ENCODE results near the gene MBD1. TPM values are rescaled to one million over a fixed set of nuclear protein-coding genes. Genes with fewer than 3 reads are reported as not detected.
"Not testable (repeated sequence)": the region's sequence is repeated elsewhere in the genome, so short reads cannot be mapped to it uniquely, and the experiment has no call there.

The MBD1 gene
- total RNA-seq, 4 donors from 2014 or later = 113 to 140 (median 122) TPM

DNA sequence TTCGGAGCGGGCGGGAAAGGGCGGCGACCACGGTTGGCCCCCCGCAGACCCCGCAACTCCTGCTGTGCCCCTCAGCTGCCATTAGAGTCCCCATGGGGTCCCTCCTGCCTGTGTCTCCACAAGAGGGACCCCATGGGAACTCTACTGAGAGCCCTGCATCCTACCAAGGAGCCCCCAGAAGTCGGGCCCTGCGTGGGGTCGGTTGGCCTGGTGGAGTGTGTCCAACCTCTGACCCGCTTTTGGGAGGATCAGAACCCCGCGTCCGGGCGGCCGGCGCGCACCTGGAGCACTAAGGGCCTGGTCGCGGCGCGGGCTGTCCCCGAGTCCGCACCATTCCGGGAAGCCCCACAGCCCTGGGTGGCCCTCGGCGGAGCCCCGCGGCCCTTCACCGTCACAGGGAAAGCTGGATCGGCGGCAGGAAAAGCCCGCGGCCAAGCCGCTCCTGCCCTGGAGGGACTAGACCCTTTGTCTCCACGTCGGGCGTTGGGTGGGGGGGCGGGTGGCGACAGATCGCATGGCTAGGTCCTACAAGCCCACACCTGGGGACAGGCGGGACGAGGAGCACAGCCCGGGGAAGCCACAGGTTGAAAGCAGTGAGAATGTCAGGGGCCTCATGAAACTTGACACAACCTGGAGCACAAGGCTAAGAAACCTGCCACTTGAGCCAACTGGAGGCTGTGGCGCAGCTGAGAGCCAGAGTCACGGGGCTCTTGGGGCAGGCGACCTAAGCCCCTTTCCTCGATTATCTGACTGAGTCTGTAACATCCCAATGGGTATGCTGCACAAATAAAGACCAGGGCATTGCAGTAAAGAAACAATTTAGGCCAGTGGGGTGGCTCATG is 17.3 kb upstream of the MBD1 start:
- 16 to 26% methylated on average over 37 to 42 of the region's 49 CpGs for WGBS, 2 donors
- intact Hi-C loops (cut with DNase I; ENCODE audit: low total_unique reads) = no loop called here
- no peak for DNase-seq (ENCODE audit: low spot score in 2 of 2)
- peak overlapping the region; percentile 12 for H3K4me3 ChIP-seq (ENCODE audit: low read depth, poor library complexity, severe bottlenecking)
- no peak for TF ChIP-seq POLR2A (IDR thresholded peaks at IDR 0.05)
- TF ChIP-seq, protein P1, sequence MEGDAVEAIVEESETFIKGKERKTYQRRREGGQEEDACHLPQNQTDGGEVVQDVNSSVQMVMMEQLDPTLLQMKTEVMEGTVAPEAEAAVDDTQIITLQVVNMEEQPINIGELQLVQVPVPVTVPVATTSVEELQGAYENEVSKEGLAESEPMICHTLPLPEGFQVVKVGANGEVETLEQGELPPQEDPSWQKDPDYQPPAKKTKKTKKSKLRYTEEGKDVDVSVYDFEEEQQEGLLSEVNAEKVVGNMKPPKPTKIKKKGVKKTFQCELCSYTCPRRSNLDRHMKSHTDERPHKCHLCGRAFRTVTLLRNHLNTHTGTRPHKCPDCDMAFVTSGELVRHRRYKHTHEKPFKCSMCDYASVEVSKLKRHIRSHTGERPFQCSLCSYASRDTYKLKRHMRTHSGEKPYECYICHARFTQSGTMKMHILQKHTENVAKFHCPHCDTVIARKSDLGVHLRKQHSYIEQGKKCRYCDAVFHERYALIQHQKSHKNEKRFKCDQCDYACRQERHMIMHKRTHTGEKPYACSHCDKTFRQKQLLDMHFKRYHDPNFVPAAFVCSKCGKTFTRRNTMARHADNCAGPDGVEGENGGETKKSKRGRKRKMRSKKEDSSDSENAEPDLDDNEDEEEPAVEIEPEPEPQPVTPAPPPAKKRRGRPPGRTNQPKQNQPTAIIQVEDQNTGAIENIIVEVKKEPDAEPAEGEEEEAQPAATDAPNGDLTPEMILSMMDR (IDR thresholded peaks at IDR 0.05) = no peak

DNA sequence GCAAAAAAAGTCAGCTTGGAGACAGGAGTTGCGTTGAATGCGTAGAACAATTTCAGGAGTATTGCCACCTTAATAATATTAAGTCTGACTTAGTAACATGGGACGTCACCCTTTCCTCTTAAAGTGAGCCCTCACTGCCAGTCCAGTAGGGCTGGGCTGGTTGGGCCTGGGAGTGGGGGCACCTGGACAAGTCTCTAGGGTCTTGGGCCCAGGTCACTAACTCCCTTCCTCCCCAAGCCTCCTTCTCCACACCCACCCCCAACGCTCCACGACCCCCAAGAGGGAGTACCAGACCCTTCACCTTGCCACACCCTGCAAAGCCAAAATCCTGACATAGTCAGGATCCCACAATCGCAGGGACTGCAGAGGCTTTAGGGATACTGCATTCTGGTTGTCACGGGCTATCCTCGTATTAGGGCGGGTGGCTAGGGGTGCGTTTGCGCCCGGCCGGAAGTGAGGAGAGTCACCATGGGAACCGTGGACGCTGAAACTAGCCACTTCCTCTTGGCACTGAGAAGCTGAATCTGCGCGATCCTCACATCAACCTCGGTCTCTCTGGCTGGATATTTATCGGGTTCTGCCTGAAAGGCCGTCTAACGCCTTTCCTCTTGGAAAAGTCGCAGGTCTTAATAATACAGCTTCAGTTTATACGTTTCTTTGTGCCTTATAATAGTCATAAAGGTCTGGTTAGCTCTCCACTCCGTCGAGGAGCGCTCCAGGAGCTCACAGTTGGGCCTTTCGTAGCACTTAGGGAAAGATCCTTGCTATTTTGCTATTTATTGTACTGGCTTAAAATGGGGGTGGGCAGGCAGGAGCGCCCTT is 16.5 kb upstream of the MBD1 start:
- DNase-seq (ENCODE audit: low spot score in 2 of 2) = peak; percentile 74 to 94
- WGBS, 2 donors = 11 to 14% methylated on average over 28 of the region's 28 CpGs
- intact Hi-C loops (cut with DNase I; ENCODE audit: low total_unique reads) = no loop called here
- TF ChIP-seq, protein P1 (IDR thresholded peaks at IDR 0.05) = no peak
- no peak for TF ChIP-seq POLR2A (IDR thresholded peaks at IDR 0.05)
- H3K4me3 ChIP-seq (ENCODE audit: low read depth, poor library complexity, severe bottlenecking) = peak overlapping the region; percentile 12

DNA sequence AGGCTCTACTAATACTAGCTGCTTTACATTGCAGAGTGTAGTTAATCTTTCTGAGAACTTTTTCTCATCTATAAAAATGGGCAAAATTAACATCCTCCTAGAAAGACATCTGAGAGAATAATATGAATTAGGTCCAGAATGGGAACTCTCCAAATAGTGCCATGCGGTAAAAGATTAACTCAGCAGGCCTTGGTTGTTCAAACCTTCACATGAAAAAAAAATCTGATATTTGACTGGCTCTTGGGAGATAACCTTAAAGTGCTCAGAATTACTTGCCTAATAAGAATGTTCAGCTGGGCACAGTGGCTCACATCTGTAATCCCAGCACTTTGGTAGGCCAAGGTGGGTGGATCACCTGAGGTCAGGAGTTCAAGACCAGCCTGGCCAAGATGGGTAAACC is 11.7 kb upstream of the MBD1 start:
- H3K4me3 ChIP-seq (ENCODE audit: low read depth, poor library complexity, severe bottlenecking) = no peak overlapping the region
- intact Hi-C loops (cut with DNase I; ENCODE audit: low total_unique reads) = no loop called here

DNA sequence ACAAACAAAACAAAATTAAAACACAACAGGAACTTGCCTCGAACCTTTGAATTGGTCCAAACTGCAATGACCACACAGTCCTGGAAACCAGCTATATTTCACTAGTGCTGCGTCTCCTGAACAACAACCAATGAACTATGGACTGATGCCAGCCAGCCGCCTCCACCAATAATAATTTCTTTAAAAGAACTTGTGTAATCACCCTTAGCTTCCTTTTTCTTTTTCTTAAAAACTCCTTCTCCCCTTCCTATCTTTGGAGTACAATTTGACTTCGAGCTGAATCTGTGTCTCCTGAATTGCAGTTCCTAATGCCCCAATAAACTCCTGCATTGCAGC is 7.8 kb upstream of the MBD1 start:
- 83 to 85% methylated on average over 4 of the region's 4 CpGs for WGBS, 2 donors
- TF ChIP-seq, protein P1 (IDR thresholded peaks at IDR 0.05) = no peak
- no peak for TF ChIP-seq POLR2A (IDR thresholded peaks at IDR 0.05)
- intact Hi-C loops (cut with DNase I; ENCODE audit: low total_unique reads) = no loop called here
- DNase-seq (ENCODE audit: low spot score in 2 of 2) = no peak
- H3K4me3 ChIP-seq (ENCODE audit: low read depth, poor library complexity, severe bottlenecking) = no peak overlapping the region

More for the DNA sequence above, 11.7 kb upstream of the MBD1 start:
- DNase-seq (ENCODE audit: low spot score in 2 of 2) = no peak
- TF ChIP-seq POLR2A (IDR thresholded peaks at IDR 0.05) = no peak
- TF ChIP-seq, protein P1 (IDR thresholded peaks at IDR 0.05) = no peak
- 93 to 96% methylated on average over 1 of the region's 1 CpG for WGBS, 2 donors

DNA sequence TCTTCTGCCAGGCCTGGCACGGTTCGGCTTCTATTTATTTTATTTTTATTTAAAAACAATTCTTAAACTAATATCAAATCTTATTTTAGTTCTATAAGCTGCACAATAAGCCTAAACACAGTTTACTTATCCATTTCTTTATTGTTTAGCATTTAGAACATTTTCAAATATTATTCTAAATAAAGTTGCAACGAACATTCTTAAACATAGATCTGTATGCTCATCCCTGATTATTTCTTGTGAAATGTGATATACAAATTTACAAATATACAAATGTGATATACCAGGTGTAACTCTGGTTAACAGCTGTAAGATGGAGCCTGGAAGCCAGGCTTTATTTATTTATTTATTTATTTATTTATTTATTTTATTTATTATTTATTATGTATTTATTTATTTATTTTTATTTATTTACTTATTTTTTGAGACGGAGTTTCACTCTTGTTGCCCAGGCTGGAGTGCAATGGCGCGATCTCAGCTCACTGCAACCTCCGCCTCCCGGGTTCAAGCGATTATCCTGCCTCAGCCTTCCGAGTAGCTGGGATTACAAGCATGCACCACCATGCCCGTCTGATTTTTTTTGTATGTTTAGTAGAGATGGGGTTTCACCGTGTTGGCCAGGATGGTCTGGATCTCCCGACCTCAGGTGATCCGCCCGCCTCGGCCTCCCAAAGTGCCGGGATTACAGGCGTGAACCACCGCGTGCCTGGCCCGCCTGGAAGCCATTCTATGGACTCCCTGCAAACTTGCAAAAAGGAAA is 7.2 kb upstream of the MBD1 start:
- intact Hi-C loops (cut with DNase I; ENCODE audit: low total_unique reads) = not testable (repeated sequence)

More for the DNA sequence above, 7.2 kb upstream of the MBD1 start:
- peak in 1 of 2 donors; percentile 83 for DNase-seq (ENCODE audit: low spot score in 2 of 2)
- 76% methylated on average over 21 of the region's 21 CpGs for WGBS, 2 donors
- H3K4me3 ChIP-seq (ENCODE audit: low read depth, poor library complexity, severe bottlenecking) = not testable (repeated sequence)

Data from lower leg skin (tissue), 4 donors.